K562 (cell line): ENCODE data around the gene PRM3. TPM values are rescaled to one million over a fixed set of nuclear protein-coding genes. Genes with fewer than 3 reads are reported as not detected.

ENCODE experiments used
- ARID4B ChIP-seq: sonication (generic); formaldehyde crosslinking; IDR thresholded peaks from 2 replicates; pipeline ENCODE4 v1.8.0; 2022; ENCODE audit warnings: mild to moderate bottlenecking, missing genetic modification reagents
- CREB1 ChIP-seq, 2 experiments: sonication (generic) in 1 of 2; formaldehyde crosslinking in 1 of 2; IDR thresholded peaks; 2 replicates each; pipeline versions ENCODE4 v1.6.1 to v1.8.0; 2012 to 2022; ENCODE audit warnings: inconsistent platforms in 1 of 2, mild to moderate bottlenecking in 1 of 2, missing genetic modification reagents in 1 of 2, moderate library complexity in 1 of 2
- CREB3 ChIP-seq: fragments of 450-650 bp; conservative IDR thresholded peaks from 2 replicates; pipeline ENCODE4 v1.6.1; 2016; ENCODE audit warnings: missing genetic modification characterization, low read depth, mild to moderate bottlenecking, missing compliant biosample characterization, moderate library complexity
- RAD21 ChIP-seq, 2 experiments: fragments of 250-450 bp in 1 of 2; fragments of 450-650 bp in 1 of 2; sonication (Bioruptor Pico) in 1 of 2; formaldehyde crosslinking in 1 of 2; IDR thresholded peaks in 1 of 2; conservative IDR thresholded peaks in 1 of 2; 2 replicates each; pipeline versions ENCODE4 v1.4.0 to v1.8.0; 2020 to 2022; ENCODE audit warnings: mild to moderate bottlenecking in 2 of 2, moderate library complexity in 1 of 2
- RBM22 ChIP-seq: fragments of 200-400 bp; formaldehyde crosslinking; IDR thresholded peaks from 2 replicates; pipeline ENCODE4 v1.6.1; 2018; ENCODE audit warnings: low read length, low read depth; ENCODE audit not compliant: poor library complexity, severe bottlenecking
- TAL1 ChIP-seq: fragments of 450-650 bp; IDR thresholded peaks from 2 replicates; pipeline ENCODE4 v1.6.1; 2016; ENCODE audit warnings: mild to moderate bottlenecking
- XRCC3 ChIP-seq: fragments of 450-650 bp; IDR thresholded peaks from 2 replicates; pipeline ENCODE4 v1.6.1; 2017; ENCODE audit warnings: mild to moderate bottlenecking, moderate library complexity
- ZNF592 ChIP-seq: fragments of 450-650 bp; IDR thresholded peaks from 2 replicates; pipeline ENCODE4 v1.6.1; 2017; ENCODE audit warnings: antibody characterized with exemption, mild to moderate bottlenecking
- ZNF75A ChIP-seq: fragments of 450-650 bp; formaldehyde crosslinking; IDR thresholded peaks from 2 replicates; pipeline ENCODE4 v1.4.0; 2020; ENCODE audit warnings: mild to moderate bottlenecking
- polyA plus RNA-seq, 8 experiments: library from polyadenylated mRNA; depleted of rRNA in 4 of 8; stranded (reverse) in 5 of 8; unstranded in 3 of 8; fragments of >200 nt; fragmentation: Nextera tagmentation in 2 of 8; fragmentation: Illumina TruSeq in 1 of 8; extraction: Ambion mirVana in 2 of 8; extraction: Trizol in 1 of 8; gene quantifications; 2 replicates each; pipeline versions ENCODE4 v1.2.1 to v1.2.3, GENCODE V29; 2011 to 2014; ENCODE audit warnings: inconsistent platforms in 1 of 8, missing spikeins in 1 of 8
- total RNA-seq, 7 experiments: library from RNA; depleted of rRNA in 6 of 7; stranded (reverse); fragments of >200 nt in 6 of 7; fragmentation: Illumina TruSeq in 2 of 7; extraction: Trizol in 2 of 7; gene quantifications; 2 replicates each; pipeline versions ENCODE4 v1.2.1 to v1.2.3, GENCODE V29; 2011 to 2021; ENCODE audit warnings: low replicate concordance in 1 of 7
- TF ChIP-seq, protein P1 (sequence below), 2 experiments: fragments of 150-350 bp in 1 of 2; IDR thresholded peaks; 2 replicates each; pipeline ENCODE4 v1.6.1; 2012 to 2016; ENCODE audit warnings: low read depth in 2 of 2, low read length in 2 of 2, mild to moderate bottlenecking in 1 of 2, moderate library complexity in 1 of 2

Gene PRM3
- total and polyA plus RNA-seq, 9 of the 15 experiments (the other 6 are each of a cell fraction or from before 2014, with no cell fraction given), result not detected

- peak; percentile 100 for TF ChIP-seq ZNF592
- TF ChIP-seq ARID4B (CRISPR knock-in tag), result no peak
- TF ChIP-seq CREB1 (IDR thresholded peaks at IDR 0.05), result 0 out of 2 replicates have a peak, but pooled peaks have one; percentile 41
- peak; percentile 48; the same call in 1 of the 2 replicates for TF ChIP-seq CREB1 (CRISPR knock-in tag; IDR thresholded peaks at IDR 0.05)
- TF ChIP-seq XRCC3, result no peak
- TF ChIP-seq ZNF75A (CRISPR knock-in tag), result no peak
- peak; percentile 93 for TF ChIP-seq CREB3
- TF ChIP-seq, protein P1, sequence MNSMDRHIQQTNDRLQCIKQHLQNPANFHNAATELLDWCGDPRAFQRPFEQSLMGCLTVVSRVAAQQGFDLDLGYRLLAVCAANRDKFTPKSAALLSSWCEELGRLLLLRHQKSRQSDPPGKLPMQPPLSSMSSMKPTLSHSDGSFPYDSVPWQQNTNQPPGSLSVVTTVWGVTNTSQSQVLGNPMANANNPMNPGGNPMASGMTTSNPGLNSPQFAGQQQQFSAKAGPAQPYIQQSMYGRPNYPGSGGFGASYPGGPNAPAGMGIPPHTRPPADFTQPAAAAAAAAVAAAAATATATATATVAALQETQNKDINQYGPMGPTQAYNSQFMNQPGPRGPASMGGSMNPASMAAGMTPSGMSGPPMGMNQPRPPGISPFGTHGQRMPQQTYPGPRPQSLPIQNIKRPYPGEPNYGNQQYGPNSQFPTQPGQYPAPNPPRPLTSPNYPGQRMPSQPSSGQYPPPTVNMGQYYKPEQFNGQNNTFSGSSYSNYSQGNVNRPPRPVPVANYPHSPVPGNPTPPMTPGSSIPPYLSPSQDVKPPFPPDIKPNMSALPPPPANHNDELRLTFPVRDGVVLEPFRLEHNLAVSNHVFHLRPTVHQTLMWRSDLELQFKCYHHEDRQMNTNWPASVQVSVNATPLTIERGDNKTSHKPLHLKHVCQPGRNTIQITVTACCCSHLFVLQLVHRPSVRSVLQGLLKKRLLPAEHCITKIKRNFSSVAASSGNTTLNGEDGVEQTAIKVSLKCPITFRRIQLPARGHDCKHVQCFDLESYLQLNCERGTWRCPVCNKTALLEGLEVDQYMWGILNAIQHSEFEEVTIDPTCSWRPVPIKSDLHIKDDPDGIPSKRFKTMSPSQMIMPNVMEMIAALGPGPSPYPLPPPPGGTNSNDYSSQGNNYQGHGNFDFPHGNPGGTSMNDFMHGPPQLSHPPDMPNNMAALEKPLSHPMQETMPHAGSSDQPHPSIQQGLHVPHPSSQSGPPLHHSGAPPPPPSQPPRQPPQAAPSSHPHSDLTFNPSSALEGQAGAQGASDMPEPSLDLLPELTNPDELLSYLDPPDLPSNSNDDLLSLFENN (IDR thresholded peaks at IDR 0.05; ENCODE audit: low read depth in 2 of 2, low read length in 2 of 2), result no peak
- peak; percentile 39 to 60; a peak in 3 of 4 replicates for TF ChIP-seq RAD21 (CRISPR knock-in tag; conservative IDR thresholded peaks at IDR 0.05 in 1 of 2, IDR thresholded peaks at IDR 0.05 in 1 of 2)
- TF ChIP-seq RBM22, result no peak
- TF ChIP-seq TAL1, result no peak
Observed at GRCh38 chr16:11232852-11233726, 40.3 kb downstream of the PRM3 start (continued).
